ENCODE measurements around the gene SCCPDH.

Gene SCCPDH

DNA sequence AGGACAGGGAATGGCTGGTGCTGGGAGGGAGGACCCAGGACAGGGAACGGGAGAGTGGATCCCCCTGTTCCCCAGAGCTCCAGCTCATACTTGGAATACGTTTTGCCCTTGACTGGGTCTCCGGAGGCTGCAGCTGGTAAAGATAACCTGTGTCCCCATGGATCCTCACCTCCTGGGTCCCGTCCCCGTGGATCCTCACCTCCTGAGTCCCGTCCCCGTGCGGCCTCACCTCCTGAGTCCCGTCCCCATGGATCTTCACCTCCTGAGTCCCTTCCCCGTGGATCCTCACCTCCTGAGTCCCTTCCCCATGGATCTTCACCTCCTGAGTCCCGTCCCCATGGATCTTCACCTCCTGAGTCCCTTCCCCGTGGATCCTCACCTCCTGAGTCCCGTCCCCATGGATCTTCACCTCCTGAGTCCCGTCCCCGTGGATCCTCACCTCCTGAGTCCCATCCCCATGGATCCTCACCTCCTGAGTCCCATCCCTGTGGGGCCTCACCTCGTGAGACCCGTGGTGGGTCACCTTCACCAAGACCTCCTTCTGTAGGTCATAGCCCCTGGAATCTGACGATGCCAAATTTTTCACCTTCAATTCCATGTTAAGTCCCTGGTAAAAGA lies 61.4 kb downstream of the SCCPDH start:
- no peak for DNase-seq (ENCODE audit: low spot score)

DNA sequence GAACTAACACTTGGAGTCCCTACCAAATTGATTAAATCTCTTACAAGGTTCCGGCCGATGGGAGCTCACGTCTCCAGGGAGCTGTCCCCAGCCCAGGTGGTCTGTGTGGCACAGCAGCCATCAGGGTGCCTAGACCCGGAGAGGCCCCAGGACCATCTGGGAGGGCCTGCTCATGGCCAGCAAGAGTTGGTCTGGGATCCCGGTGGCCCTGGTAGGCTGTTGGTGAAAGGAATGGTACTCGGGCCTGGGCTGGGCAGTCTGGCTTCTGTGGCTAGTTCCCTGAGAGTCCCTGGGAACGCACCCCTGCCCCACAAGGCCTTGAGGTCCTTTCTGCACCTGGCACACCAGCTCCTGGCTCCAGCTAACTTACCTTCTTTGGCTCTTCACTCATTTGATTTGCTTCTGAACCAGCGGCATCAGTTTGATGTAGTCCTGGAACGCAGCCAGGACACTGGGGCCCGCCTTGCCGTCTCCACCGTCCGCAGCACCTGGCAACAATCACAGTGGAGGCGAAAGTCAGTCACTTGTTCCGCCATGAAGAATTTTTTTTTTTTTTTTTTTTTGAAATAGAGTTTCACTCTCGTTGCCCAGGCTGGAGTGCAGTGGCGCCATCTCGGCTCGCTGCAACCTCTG lies 62.5 kb downstream of the SCCPDH start:
- no peak for DNase-seq (ENCODE audit: low spot score)

GRCh38 chr1:246787781-246788513 lies 63.7 kb downstream of the SCCPDH start:
- no peak for DNase-seq (ENCODE audit: low spot score)

GRCh38 chr1:246788895-246789338 lies 64.7 kb downstream of the SCCPDH start:
- DNase-seq (ENCODE audit: low spot score), result no peak

DNA sequence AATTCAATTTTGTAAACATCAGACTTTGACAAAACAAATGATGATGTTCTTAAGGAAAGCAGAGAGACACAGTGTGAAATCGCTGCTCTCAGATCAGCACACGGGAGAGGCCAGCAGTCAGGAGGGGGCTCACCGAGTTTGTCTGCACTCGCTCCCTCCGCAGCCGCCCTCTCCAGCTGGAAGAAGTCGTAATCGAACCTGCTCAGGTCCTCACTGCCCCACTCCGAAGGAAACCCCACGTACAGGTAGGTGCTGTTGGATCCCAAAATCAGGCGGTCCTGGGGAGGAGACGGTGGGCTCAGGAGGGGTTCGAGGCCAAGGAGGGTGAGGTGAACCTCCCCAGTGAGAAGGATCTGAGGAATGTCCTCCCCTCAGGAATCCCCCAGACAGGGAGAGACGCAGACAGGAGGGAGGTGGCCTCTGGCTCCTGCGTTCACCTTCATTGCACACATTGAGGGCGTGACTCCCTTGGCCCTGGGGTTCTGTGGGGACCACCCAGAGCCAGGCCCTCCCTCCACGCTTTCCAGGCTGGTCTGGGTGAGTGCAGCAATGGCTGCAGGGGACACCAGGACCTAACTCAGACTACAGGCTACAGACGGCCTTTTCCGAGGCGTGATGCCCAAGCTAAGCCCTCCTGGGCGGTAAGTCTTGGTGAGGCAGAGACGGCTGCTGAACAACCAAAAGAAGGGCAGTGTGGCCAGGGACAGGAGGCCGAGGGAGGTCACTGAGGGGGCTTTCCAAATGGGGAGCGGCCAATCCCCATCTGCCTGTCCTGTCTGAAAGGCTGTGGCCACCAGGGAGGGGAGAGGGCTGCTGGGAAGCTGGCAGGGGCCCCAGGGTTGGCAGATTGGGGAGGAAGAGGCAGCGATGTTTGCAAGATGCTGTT lies 65.5 kb downstream of the SCCPDH start:
- DNase-seq (ENCODE audit: low spot score), result no peak

- no peak for DNase-seq (ENCODE audit: low spot score)
Measured at GRCh38 chr1:246790364-246790763, 66.2 kb downstream of the SCCPDH start.

DNA sequence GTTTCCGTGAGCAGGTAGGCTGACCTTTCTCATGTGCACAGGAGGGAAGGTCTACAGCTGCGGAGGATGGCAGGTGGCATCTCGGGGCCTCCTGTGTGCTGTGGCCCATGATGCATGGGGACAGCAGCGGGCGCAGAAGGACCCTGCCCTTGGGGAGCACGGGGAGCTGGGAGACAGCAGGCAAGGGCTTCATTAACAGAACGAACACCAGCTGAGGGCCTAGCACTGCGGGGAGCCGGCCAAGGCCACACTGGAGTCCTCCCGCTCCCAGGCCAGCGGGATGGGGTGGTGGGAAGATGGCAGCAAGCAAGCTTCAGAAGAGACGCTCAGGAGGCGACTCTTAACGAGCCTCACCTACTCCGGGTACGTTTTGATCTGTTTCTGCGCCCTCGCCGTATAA lies 66.6 kb downstream of the SCCPDH start:
- no peak for DNase-seq (ENCODE audit: low spot score)

- no peak for DNase-seq (ENCODE audit: low spot score)
Measured at GRCh38 chr1:246791303-246791918, 67.2 kb downstream of the SCCPDH start.

GRCh38 chr1:246792603-246793002 lies 68.4 kb downstream of the SCCPDH start:
- DNase-seq (ENCODE audit: low spot score), result no peak

DNA sequence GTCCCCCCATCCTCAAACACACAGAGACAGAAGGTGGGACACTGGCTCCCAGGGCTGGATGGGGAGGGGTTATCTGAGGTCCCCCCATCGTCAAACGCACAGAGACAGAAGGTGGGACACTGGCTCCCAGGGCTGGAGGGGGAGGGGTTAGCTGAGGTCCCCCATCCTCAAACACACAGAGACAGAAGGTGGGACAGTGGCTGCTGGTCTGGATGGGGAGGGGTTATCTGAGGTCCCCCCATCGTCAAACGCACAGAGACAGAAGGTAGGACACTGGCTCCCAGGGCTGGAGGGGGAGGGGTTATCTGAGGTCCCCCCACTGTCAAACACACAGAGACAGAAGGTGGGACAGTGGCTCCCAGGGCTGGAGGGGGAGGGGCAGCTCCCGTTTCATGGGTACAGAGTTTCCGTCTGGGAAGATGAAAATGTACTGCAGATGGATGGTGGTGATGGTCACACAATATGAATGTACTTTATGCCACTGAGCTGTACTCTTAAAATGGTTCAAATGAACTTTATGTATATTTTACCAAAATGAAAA lies 69.2 kb downstream of the SCCPDH start:
- DNase-seq (ENCODE audit: low spot score), result no peak

- no peak for DNase-seq (ENCODE audit: low spot score)
Measured at GRCh38 chr1:246794048-246794827, 70.0 kb downstream of the SCCPDH start.

DNA sequence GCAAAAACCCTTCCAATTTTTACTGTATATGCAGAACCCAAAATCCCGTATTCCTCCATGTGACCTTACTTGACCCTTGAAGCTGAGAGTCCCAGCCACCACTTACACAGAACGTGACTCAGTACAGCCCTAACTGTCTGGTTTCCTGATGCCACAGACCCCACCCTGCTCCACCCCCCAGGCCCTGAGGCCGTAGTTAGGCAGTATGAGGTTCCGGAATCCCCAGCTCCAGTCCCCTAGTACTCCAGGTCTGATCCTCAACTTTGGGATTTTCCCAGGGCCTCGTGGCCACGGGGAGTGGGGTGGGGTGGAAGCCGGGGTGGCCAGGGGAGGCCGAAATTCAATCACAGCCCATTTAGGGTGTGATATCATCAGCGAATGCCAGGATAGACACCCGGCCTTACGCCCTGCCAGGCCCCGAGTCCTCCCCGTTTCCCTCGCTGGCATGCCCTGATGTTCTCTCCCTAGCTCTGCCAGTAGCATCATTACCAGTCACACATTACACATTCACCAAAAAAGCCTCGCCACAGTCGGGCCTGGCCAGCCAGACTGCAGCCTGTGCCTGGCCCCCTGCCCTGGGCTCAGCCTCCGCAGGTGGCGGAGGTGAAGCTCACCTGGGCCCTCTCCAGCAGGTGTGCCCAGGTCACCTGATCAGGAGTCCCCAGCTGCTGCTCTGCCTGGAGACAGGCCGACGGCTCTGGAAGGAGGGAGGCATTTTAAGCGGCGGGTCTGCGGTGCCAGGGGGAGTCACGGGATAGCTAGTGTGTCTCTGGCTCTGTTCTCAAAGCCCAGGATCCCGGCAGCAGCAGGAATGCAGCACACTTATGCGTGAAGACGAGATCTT lies 70.8 kb downstream of the SCCPDH start:
- no peak for DNase-seq (ENCODE audit: low spot score)

DNA sequence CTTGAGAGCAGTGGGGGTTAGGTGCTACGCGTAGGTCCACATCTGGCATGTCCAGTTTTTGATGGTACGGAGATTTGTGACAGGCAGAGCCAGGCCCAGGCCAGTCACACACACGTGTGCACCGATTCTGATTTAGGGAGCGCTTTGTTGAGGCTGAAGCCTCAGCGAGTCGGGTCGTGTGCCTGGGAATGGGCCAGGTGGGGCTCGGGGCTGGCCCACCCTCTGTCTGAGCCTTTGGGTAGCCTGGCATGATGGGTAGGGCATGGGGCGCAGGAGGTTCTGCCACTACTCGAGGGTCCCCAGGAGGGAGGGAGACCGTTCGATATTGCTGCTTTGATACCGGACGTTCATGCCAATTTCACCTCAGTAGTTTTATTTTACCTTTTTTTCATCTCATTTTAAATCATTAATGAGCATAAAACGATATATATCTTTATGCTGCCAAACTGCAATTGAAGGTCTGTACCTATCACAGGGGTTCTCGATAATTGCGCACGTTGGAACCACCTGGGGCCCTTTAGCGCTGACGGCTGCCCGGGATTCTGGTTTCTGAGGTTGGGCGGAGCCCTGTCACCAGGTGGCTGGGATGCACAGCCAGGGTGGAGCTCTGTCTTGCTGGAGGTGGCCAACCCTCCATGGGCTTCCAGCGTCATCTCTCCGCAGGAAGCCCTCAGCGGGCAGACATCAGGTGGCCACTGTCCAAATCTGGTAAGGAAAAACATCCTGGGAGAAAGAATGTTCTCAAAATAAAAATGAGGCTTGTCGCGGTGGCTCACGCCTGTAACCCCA lies 71.9 kb downstream of the SCCPDH start:
- no peak for DNase-seq (ENCODE audit: low spot score)

DNA sequence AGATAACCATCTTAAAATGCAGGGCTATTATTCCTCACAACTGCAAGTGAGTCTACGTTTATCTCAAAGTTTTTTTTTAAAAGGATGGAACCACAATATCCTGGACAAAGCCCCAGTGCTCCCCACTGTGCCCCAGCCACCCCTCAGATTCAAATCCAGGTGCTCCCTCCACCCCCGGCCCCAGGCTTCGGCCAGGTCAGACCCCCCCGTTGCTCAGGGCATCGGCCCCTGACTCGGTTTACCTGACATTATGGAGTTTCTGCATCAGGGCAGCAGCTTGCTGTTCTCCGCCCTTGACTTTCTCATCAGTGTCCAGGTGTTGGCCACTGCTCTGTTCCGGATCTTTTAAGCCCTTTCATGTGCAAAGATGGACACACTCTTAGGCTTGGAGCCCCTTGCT lies 72.9 kb downstream of the SCCPDH start:
- no peak for DNase-seq (ENCODE audit: low spot score)

- no peak for DNase-seq (ENCODE audit: low spot score)
Measured at GRCh38 chr1:246797597-246797996, 73.4 kb downstream of the SCCPDH start.

DNA sequence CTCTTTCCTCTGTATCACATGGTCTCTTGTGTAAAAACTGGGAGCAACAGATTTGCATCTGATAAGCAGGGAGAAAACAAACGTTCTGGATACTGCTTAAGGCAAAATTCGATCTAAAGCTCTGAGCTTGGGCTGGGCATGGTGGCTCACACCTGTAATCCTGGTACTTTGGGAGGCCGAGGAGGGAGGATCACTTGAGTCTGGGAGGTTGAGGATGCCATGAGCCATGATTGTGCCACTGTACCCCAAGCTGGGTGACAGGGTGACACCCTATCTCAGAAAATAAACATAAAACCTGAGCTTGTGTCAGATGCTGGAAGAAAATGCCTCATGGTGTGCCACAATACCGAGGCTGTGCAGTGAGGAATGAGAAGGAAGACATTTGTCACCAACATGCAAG lies 73.9 kb downstream of the SCCPDH start:
- no peak for DNase-seq (ENCODE audit: low spot score)

DNA sequence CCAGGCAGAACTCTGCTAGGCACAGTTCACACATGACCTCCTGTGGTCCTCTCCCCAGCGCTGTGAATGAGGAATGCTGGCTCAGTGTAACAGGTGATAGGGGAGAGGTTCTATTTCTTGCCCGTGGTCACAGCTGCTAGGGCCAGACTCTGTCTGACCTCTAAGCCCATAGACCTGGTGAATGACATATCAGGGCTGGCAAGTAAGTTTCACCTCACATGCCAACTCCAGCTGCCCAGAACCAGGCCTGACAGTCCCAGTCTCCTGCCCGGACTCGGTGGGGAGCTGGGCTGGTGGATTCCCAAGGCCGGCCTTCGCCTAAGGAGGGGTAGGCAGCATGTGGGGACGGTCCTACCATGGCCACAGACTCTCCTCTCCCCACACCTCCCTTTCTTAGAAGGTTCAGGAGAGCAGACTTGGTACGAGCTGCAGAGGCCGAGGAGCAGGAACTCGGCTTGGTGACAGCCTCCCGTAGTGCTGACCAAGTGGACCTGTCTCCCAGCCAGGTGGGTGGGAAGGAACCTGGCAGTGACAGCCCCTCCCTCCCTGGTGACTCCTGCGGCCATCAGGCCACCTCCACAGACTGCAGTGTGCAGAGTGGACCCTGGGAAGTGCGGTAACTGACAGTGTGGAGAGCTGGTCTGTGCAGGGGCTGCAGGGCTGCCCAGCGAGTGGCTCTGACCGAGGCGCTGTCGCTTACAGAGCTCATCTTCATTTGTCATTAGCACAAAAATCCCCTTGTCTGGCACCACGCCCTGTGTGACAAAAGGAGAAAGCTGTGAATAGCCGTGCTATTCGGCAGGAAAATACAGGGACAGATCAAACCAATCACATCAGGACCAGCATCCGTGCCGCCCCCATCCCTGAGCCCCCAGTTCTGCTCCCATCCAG lies 74.6 kb downstream of the SCCPDH start:
- DNase-seq (ENCODE audit: low spot score), result no peak

DNA sequence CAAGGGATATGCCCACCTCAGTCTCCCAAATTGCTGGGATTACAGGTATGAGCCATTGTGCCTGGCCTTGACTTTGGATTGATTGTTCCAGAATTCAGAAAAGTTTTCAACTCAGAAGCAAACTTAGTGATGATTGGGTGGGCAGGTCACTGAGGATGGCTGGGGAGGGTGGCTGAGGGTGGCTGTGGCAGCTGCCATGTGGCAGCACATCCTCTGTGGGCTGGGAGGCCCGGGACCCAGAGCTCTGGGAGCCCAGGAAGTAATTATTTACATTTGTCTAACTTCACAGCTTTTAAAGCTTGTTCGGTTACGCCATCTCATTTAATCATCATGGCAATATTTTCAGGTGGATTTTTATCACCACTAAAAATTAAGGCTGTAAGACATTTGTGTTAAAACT lies 76.1 kb downstream of the SCCPDH start:
- DNase-seq (ENCODE audit: low spot score), result no peak

Measured in RKO (cell line).